GM21825 (cell line): ENCODE results near the gene TSC22D1.
"Not testable (repeated sequence)": the region's sequence is repeated elsewhere in the genome, so short reads cannot be mapped to it uniquely, and the experiment has no call there.

Experiments
- ATAC-seq: cut with Tn5 transposase; IDR thresholded peaks from one replicate; pipeline ENCODE4 v1.9.1; 2021; ENCODE audit warnings: mild to moderate bottlenecking, moderate library complexity; ENCODE audit not compliant: unreplicated experiment

Gene TSC22D1

GRCh38 chr13:44575741-44576350, at the start of gene TSC22D1:
TSS of gene TSC22D1 (minus strand) at chr13:44576330. CDS start at chr13:44576074, 256 bp downstream.
- peak; percentile 9 for ATAC-seq

- no peak for ATAC-seq
Measured at GRCh38 chr13:44622708-44623107, 46.6 kb upstream of the TSC22D1 start.

- no peak for ATAC-seq
Measured at GRCh38 chr13:44622261-44622660, 46.1 kb upstream of the TSC22D1 start.

GRCh38 chr13:44620057-44620456, 43.9 kb upstream of the TSC22D1 start:
- no peak for ATAC-seq

- no peak for ATAC-seq
Measured at GRCh38 chr13:44619651-44620050, 43.5 kb upstream of the TSC22D1 start.

- no peak for ATAC-seq
Measured at GRCh38 chr13:44618326-44618725, 42.2 kb upstream of the TSC22D1 start.

GRCh38 chr13:44617648-44618047, 41.5 kb upstream of the TSC22D1 start:
- ATAC-seq, result no peak

- ATAC-seq, result no peak
Measured at GRCh38 chr13:44609137-44609536, 33.0 kb upstream of the TSC22D1 start.

GRCh38 chr13:44605721-44606120, 29.6 kb upstream of the TSC22D1 start:
- no peak for ATAC-seq

GRCh38 chr13:44605275-44605674, 29.1 kb upstream of the TSC22D1 start:
- ATAC-seq, result no peak

GRCh38 chr13:44601586-44601985, 25.5 kb upstream of the TSC22D1 start:
- no peak for ATAC-seq

- ATAC-seq, result not testable (repeated sequence)
Measured at GRCh38 chr13:44593861-44594592, 17.9 kb upstream of the TSC22D1 start.

GRCh38 chr13:44592216-44592847, 16.2 kb upstream of the TSC22D1 start:
- no peak for ATAC-seq

- ATAC-seq, result no peak
Measured at GRCh38 chr13:44591316-44591715, 15.2 kb upstream of the TSC22D1 start.

GRCh38 chr13:44583137-44583536, 7.0 kb upstream of the TSC22D1 start:
- no peak for ATAC-seq

- no peak for ATAC-seq
Measured at GRCh38 chr13:44578067-44578400, 1.9 kb upstream of the TSC22D1 start.

- ATAC-seq, result peak; percentile 57
Measured at GRCh38 chr13:44577236-44578066, 1.3 kb upstream of the TSC22D1 start.

- ATAC-seq, result peak; percentile 14
Measured at GRCh38 chr13:44576351-44577235, 463 bp upstream of the TSC22D1 start.

- no peak for ATAC-seq
Measured at GRCh38 chr13:44575035-44575434, 1.1 kb downstream of the TSC22D1 start.

GRCh38 chr13:44574466-44574855, 1.7 kb downstream of the TSC22D1 start:
- ATAC-seq, result no peak
